Activated effector memory CD4-positive, alpha-beta T cell treated with anti-CD3 and anti-CD28 coated beads, Interleukin-2, amount 50 U/mL, for 16 hours (primary cell): ENCODE measurements around the gene SYTL1.

Source experiments
- DNase-seq: peaks from one replicate; pipeline ENCODE4 v3.0.0-alpha.2; 2020

Gene SYTL1

GRCh38 chr1:27348861-27349783 lies 7.3 kb downstream of the SYTL1 start:
- peak; percentile 71 for DNase-seq

- DNase-seq = no peak
These were observed 8.2 kb downstream of the SYTL1 start for GRCh38 chr1:27349784-27350662.

DNA sequence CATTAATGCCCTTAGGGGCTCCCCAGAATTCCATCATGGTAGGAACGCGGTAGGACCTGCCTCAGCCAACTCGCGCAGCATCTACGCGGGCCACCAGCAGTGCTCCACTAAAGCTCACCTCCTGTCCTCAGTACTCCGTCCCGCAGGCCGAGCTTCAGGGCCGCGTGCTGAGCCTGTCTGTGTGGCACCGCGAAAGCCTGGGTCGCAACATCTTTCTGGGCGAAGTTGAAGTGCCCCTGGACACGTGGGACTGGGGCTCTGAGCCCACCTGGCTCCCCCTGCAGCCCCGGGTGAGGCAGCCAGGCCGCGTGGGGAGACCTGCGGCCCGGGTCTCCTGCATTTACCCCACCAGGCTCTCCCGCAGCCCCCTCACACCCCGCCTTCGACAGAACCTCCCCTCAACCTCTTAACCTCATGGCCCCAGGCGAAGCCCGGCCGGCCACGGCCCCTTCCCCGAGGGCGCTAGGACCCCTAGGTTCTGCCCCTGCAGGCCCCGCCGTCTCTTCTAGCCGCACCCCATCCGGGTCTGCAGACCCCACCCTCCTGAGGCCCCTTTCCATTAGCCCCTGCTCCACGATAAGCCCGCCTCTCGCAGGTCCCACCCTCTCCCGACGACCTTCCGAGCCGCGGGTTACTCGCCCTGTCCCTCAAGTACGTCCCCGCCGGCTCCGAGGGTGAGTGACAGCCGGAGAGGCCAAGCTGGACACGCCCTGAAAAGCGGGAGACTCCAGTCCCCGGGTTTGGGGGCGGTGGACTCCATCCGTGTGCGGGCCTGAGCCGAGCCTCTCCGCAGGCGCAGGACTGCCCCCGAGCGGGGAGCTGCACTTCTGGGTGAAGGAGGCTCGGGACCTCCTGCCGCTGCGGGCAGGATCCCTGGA lies 9.1 kb downstream of the SYTL1 start:
- no peak for DNase-seq

DNA sequence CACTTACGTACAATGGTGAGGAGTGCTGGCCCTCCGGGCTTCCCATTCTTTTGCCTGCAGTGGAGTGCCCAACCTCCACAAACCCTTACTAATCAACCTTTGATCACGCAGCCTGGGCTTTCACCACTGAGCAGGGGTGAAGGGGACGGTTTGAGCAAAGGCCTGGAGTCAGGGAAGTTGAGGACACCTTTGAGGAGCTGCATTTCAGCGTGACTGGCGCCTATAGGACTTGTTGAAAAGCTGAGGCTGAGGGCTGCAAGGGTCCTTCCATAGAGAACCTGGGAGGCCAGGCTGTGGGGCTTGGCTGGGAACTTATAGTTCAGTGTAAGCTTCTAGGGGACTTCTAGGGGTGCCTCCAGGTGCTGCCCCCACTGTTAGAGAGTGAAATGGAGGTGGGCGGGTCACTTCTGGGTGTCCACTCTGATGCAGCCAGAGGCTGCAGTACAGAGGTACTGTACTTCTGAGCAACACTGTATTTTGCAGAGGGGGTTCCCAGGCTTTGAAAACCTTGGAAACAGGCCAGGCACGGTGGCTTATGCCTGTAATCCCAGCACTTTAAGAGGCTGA lies 9.8 kb downstream of the SYTL1 start:
- DNase-seq = no peak

DNA sequence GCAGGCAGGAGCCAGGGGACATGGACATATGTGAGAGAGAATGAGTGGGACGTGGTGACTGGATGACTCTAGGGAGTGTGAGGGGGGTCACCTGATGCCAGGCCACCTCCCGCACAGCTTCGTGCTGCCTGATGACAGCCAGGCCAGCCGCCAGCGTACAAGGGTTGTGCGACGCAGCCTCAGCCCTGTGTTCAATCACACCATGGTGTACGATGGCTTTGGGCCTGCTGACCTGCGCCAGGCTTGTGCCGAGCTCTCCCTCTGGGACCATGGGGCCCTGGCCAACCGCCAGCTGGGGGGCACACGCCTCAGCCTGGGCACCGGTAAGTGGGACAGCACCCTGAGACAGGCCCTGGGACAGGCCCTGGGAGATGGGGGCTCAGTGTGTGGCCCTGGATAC lies 11.3 kb downstream of the SYTL1 start:
- no peak for DNase-seq

DNA sequence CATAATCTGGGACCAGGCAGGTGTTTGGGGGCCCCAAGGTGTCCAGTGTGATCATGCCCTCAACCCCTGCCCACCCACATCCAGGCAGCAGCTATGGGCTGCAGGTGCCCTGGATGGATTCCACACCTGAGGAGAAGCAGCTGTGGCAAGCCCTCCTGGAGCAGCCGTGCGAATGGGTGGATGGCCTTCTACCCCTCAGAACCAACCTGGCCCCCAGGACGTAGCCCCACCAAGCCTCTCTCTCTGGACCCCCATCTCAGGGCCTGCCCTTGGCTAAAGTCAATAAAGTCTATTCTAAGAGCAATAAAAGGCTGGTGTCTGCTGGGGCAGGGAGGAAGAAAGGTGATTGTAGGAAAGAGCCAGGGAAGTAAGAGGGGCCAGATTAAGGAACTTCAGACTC lies 11.8 kb downstream of the SYTL1 start:
- DNase-seq = no peak

DNA sequence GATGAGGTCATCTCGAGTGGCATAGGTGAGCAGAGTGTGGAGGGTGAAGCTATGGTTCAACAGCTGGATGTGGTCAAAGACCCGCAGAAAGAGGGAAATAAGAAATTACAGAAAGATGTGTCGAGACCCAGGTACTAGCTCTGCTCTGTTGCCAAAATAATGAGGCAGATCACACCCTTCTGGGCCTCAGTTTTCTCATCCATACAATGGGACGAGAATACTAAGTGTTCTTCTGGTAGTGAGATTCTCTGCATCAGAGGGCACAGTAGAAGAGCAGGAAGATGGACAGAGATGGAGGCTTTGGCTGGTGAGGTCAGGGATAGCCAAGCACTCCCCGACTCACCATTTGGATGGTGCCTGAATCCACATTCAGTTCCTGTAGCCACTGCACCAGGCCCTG lies 13.9 kb downstream of the SYTL1 start:
- no peak for DNase-seq

- no peak for DNase-seq
These were observed 14.4 kb downstream of the SYTL1 start for GRCh38 chr1:27356277-27356618.

GRCh38 chr1:27356619-27357280 lies 14.9 kb downstream of the SYTL1 start:
- DNase-seq = peak; percentile 84

DNA sequence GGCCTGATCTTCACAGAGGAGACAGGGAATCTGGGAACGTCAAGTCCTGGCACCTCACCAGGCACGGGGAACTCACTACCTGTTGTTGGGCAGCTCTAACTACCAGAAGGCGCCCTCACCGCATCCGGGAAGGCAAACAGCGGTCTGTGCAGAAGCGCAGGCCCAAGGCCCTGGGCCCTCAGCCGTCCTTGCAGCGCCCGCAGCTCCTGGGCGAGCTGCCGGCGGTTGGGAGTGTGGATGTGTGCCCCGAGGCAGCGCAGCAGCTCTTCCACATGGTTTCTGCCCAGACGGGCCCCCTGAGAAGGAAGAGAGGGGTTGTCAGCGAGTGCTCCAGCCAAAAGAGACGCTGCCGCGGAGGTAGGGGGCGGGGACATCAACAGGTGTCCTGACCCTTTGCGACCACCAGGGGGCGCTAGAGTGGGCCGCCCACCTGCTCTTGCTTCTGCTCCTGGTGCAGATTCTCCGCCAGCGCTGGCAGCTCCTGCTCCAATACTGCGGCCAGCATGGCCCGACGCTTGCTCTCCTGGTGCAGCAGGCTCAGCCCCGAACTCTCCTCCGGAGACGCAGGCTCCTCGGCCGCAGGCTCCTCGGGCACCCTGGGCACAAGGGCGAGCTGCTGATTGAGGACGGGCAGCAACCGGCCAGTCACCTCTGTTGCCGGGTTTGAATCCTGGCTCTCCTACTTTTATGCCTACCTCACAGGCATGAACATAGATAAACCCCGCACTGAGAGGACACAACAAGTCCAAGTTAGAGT lies 15.6 kb downstream of the SYTL1 start:
- DNase-seq = peak; percentile 93

GRCh38 chr1:27358038-27358927 lies 16.5 kb downstream of the SYTL1 start:
- no peak for DNase-seq

DNA sequence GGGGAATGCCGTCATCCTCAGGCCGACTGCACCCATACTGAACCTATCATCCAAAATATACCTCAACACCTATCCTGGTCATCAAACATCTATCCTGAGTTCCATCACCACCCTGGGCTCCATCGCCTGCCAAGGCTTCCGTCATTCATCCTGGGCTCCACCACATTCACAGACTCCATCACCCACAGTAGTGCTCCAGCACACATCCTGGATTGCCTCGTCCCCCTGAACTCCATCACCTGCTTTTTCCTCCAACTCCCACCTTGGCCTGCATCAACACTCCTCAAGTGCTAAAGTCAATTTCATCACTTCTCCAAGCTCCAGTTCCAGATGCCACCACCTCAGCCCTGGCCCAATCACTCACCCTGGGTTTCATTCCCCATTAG lies 17.1 kb downstream of the SYTL1 start:
- DNase-seq = no peak

GRCh38 chr1:27359822-27360158 lies 18.0 kb downstream of the SYTL1 start:
- no peak for DNase-seq

GRCh38 chr1:27360159-27361043 lies 18.6 kb downstream of the SYTL1 start:
- peak; percentile 86 for DNase-seq

GRCh38 chr1:27361044-27361402 lies 19.2 kb downstream of the SYTL1 start:
- no peak for DNase-seq

DNA sequence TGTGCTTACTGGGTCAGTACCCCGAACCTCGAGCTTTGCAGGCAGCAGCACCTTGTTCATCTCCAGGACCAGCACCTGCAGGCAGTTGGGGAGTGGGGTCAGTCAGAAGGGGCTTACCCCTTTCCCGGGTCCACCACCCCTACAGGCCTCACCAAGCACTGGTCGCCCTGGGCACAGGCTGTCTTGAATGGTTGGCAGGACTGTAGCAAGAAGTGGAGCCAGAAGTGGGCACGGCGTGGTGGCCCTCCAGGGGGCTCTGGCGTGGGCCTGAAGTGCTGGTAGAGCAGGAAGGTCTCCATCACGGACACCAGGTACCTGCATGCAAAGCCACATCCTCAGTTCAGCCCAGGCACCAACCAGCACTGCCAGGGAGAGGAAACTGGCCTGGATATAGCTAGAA lies 19.7 kb downstream of the SYTL1 start:
- no peak for DNase-seq

- DNase-seq = no peak
These were observed 22.2 kb downstream of the SYTL1 start for GRCh38 chr1:27363766-27364695.

DNA sequence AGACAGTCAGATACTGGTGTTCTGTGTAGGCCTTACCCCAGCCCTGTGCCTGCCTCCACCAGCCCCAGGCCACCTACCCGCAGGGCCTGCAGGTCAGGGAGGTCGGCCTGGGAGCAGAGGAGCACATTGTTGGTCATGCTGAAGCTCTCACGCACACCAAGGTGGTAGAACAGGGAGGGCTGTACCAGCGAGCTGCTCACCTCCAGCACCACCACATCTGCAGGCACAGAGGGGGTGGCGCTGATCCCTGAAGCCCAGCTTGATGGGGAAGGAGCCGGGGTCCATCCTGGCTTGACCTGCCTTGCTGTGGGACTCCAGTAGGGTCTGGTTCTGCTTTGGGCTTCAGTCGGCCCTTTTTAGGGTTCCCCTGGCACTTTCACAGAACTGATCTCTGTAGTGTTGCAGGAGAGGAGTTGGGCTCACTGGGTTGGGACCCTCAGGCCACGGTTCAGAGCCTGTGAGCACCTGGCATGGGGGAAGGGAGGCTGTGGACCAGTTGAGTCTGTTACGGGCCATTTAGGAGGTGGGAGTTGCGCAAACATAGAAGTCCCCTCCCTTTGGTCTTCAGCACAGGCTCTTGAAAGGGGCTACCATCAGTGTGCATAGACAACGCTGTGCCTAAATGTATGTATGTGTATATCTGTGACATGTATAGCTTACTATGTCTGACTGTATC lies 23.0 kb downstream of the SYTL1 start:
- no peak for DNase-seq
